GM23338 (cell line): Measurements from ENCODE around the gene LRMDA. TPM values are rescaled to one million over a fixed set of nuclear protein-coding genes. Genes with fewer than 3 reads are reported as not detected.

Source experiments
- ATAC-seq: fragments of 200-7000 bp; cut with Tn5 transposase; 3 replicates; pipeline ENCODE4 v1.9.1; 2020
- DNase-seq: peaks from one replicate; pipeline ENCODE4 v3.0.0-alpha.2; 2015; ENCODE audit warnings: low spot score
- H2AFZ ChIP-seq: fragments of 200-600 bp; sonication (generic); 2 replicates; pipeline ENCODE4 v1.8.0; 2016; ENCODE audit warnings: antibody characterized with exemption, mild to moderate bottlenecking, moderate library complexity
- H3F3A ChIP-seq: fragments of 200-600 bp; sonication (generic); replicated peaks from 2 replicates; pipeline ENCODE4 v1.8.0; 2017; ENCODE audit warnings: antibody characterized with exemption, mixed run types, low read depth
- H3K27ac ChIP-seq: fragments of 200-600 bp; sonication (generic); 2 replicates; pipeline ENCODE4 v1.6.1; 2016; ENCODE audit warnings: low read depth
- H3K27me3 ChIP-seq: fragments of 200-600 bp; sonication (generic); 2 replicates; pipeline ENCODE4 v1.8.0; 2016; ENCODE audit warnings: mild to moderate bottlenecking, mixed run types, moderate library complexity; ENCODE audit not compliant: insufficient read depth
- H3K36me3 ChIP-seq: fragments of 200-600 bp; sonication (generic); 2 replicates; pipeline ENCODE4 v1.8.0; 2016; ENCODE audit warnings: mild to moderate bottlenecking; ENCODE audit not compliant: insufficient read depth
- H3K4me1 ChIP-seq: fragments of 200-600 bp; sonication (generic); 2 replicates; pipeline ENCODE4 v1.8.0; 2016; ENCODE audit warnings: mild to moderate bottlenecking, moderate library complexity; ENCODE audit not compliant: insufficient read depth
- H3K4me2 ChIP-seq: fragments of 200-600 bp; sonication (generic); 2 replicates; pipeline ENCODE4 v1.7.1; 2017; ENCODE audit warnings: mixed run types
- H3K4me3 ChIP-seq: fragments of 200-600 bp; sonication (generic); 2 replicates; pipeline ENCODE4 v1.6.1; 2016; ENCODE audit warnings: mixed run types
- H3K79me2 ChIP-seq: fragments of 200-600 bp; sonication (generic); replicated peaks from 2 replicates; pipeline ENCODE4 v1.8.0; 2017; ENCODE audit warnings: mild to moderate bottlenecking; ENCODE audit not compliant: insufficient read depth
- H3K9me2 ChIP-seq: fragments of 200-600 bp; sonication (generic); 2 replicates; pipeline ENCODE4 v1.8.0; 2017; ENCODE audit not compliant: insufficient read depth
- H4K20me1 ChIP-seq: fragments of 200-600 bp; sonication (generic); replicated peaks from 2 replicates; pipeline ENCODE4 v1.8.0; 2017; ENCODE audit warnings: mild to moderate bottlenecking; ENCODE audit not compliant: insufficient read depth
- H3K27ac Mint-ChIP-seq: 2 replicates; pipeline ENCODE4 v1.8.0; 2020; ENCODE audit warnings: inconsistent platforms, mild to moderate bottlenecking, moderate library complexity, mixed read lengths
- H3K27me3 Mint-ChIP-seq: 3 replicates; pipeline ENCODE4 v1.8.0; 2022; ENCODE audit warnings: low read depth, mild to moderate bottlenecking, moderate library complexity, mixed read lengths, inconsistent platforms; ENCODE audit not compliant: insufficient read depth, poor library complexity
- H3K36me3 Mint-ChIP-seq: 3 replicates; pipeline ENCODE4 v1.8.0; 2021; ENCODE audit warnings: low read depth, mild to moderate bottlenecking, inconsistent platforms, moderate library complexity, mixed read lengths
- H3K4me1 Mint-ChIP-seq: 3 replicates; pipeline ENCODE4 v1.8.0; 2020; ENCODE audit warnings: mild to moderate bottlenecking, inconsistent platforms, mixed read lengths
- H3K4me3 Mint-ChIP-seq: 3 replicates; pipeline ENCODE4 v1.8.0; 2021; ENCODE audit warnings: moderate library complexity, mild to moderate bottlenecking, inconsistent platforms, mixed read lengths
- H3K9me3 Mint-ChIP-seq: 3 replicates; pipeline ENCODE4 v1.8.0; 2020; ENCODE audit warnings: moderate library complexity, mild to moderate bottlenecking, inconsistent platforms, mixed read lengths
- CREB1 ChIP-seq: fragments of 250-450 bp; sonication (Bioruptor Pico); IDR thresholded peaks from 2 replicates; pipeline ENCODE4 v1.5.0; 2020; ENCODE audit warnings: low read depth, mild to moderate bottlenecking, moderate library complexity
- CTCF ChIP-seq, 2 experiments: fragments of 200-600 bp in 1 of 2; sonication (generic) in 1 of 2; conservative IDR thresholded peaks; 2 replicates each; pipeline versions ENCODE4 v1.5.1 to v1.6.1; 2016 to 2017; ENCODE audit warnings: antibody characterized with exemption in 2 of 2, low read depth in 2 of 2, mild to moderate bottlenecking in 2 of 2, moderate library complexity in 1 of 2
- ETS1 ChIP-seq: IDR thresholded peaks from 2 replicates; pipeline ENCODE4 v1.6.1; 2016; ENCODE audit warnings: antibody characterized with exemption
- EZH2 ChIP-seq: fragments of 200-600 bp; sonication (generic); IDR thresholded peaks from one replicate; pipeline ENCODE4 v1.8.0; 2017; ENCODE audit warnings: antibody characterized with exemption, mild to moderate bottlenecking, low read depth; ENCODE audit not compliant: unreplicated experiment
- EZH2phosphoT487 ChIP-seq: fragments of 200-600 bp; sonication (generic); IDR thresholded peaks from one replicate; pipeline ENCODE4 v1.8.1; 2018; ENCODE audit warnings: antibody characterized with exemption; ENCODE audit not compliant: unreplicated experiment
- JUNB ChIP-seq: IDR thresholded peaks from one replicate; pipeline ENCODE4 v1.6.1; 2016; ENCODE audit warnings: antibody characterized with exemption; ENCODE audit not compliant: unreplicated experiment
- NANOG ChIP-seq: IDR thresholded peaks from 2 replicates; pipeline ENCODE4 v1.6.1; 2016; ENCODE audit warnings: antibody characterized with exemption, borderline replicate concordance
- POLR2AphosphoS5 ChIP-seq: IDR thresholded peaks from 2 replicates; pipeline ENCODE4 v1.6.1; 2016; ENCODE audit warnings: antibody characterized with exemption, low read depth
- REST ChIP-seq: IDR thresholded peaks from one replicate; pipeline ENCODE4 v1.6.1; 2018; ENCODE audit warnings: antibody characterized with exemption; ENCODE audit not compliant: unreplicated experiment
- STAT1 ChIP-seq: IDR thresholded peaks from one replicate; pipeline ENCODE4 v1.6.1; 2016; ENCODE audit warnings: antibody characterized with exemption; ENCODE audit not compliant: unreplicated experiment
- ZNF114 ChIP-seq: fragments of 250-450 bp; sonication (Bioruptor Pico); IDR thresholded peaks from 2 replicates; pipeline ENCODE4 v1.5.0; 2020; ENCODE audit warnings: mild to moderate bottlenecking, moderate library complexity
- ZNF331 ChIP-seq: fragments of 250-450 bp; sonication (Bioruptor Pico); IDR thresholded peaks from 2 replicates; pipeline ENCODE4 v1.5.0; 2020; ENCODE audit warnings: low read depth, mild to moderate bottlenecking, moderate library complexity
- ZNF462 ChIP-seq: fragments of 250-450 bp; sonication (Bioruptor Pico); IDR thresholded peaks from 2 replicates; pipeline ENCODE4 v1.5.0; 2020; ENCODE audit warnings: mild to moderate bottlenecking, moderate library complexity
- polyA plus RNA-seq: library from polyadenylated mRNA; unstranded; fragments of >200 nt; fragmentation: Nextera tagmentation; extraction: Ambion mirVana; gene quantifications from 2 replicates; pipeline ENCODE4 v1.2.1, GENCODE V29; 2016
- total RNA-seq: library from RNA; depleted of rRNA; stranded (reverse); fragments of >200 nt; shearing (Covaris generic); gene quantifications from 2 replicates; pipeline ENCODE4 v1.2.3, GENCODE V29; 2014

LRMDA gene
- total and polyA plus RNA-seq, 2 experiments from 2014 or later = 0.90 to 1.8 TPM

- H3K4me1 Mint-ChIP-seq = peaks cover 10% of the 10 kb centered on the region
- ATAC-seq = no peak
- TF ChIP-seq ZNF331 (CRISPR knock-in tag) (no peak), ETS1 (no peak), CTCF (conservative IDR thresholded peaks at IDR 0.05; ENCODE audit: low read depth in 2 of 2) (no peak), STAT1 (no peak), ZNF462 (CRISPR knock-in tag) (no peak), EZH2phosphoT487 (no peak), EZH2 (no peak), CREB1 (CRISPR knock-in tag) (no peak), JUNB (no peak), REST (no peak), POLR2AphosphoS5 (no peak), ZNF114 (CRISPR knock-in tag) (no peak), NANOG (no peak)
Measured at GRCh38 chr10:75935240-75935639, 503.8 kb downstream of the LRMDA start.

More at GRCh38 chr10:75935240-75935639, 503.8 kb downstream of the LRMDA start:
- H3K4me3 ChIP-seq = no peak overlapping the region
- no peaks in the 10 kb centered on the region for H3K9me3 Mint-ChIP-seq
- no peaks in the 10 kb centered on the region for H3K27me3 ChIP-seq
- no peak overlapping the region for H2AFZ ChIP-seq
- H3K9me2 ChIP-seq = peaks cover 4% of the 10 kb centered on the region; the same call in 1 of the 2 replicates
- no peaks in the 10 kb centered on the region for H3K36me3 ChIP-seq
- no peaks in the 10 kb centered on the region for H3K79me2 ChIP-seq
- H3F3A ChIP-seq = no peaks in the 10 kb centered on the region
- no peaks in the 10 kb centered on the region for H4K20me1 ChIP-seq
- no peak overlapping the region for H3K27ac Mint-ChIP-seq
- H3K36me3 Mint-ChIP-seq = no peaks in the 10 kb centered on the region
- H3K27ac ChIP-seq = no peak overlapping the region
- no peak for DNase-seq
- peaks cover 6% of the 10 kb centered on the region for H3K27me3 Mint-ChIP-seq
- H3K4me2 ChIP-seq = no peak overlapping the region
- no peak overlapping the region for H3K4me3 Mint-ChIP-seq
- H3K4me1 ChIP-seq = no peaks in the 10 kb centered on the region
